NCI-H524 treated with DMSO at 0.1 percent for 48 hours (cell line): ENCODE data around the gene MICAL2.

Source experiments
- DNase-seq: peaks from one replicate; lab custom pipeline; 2025; lab: John Stamatoyannopoulos, UW

Gene MICAL2

GRCh38 chr11:12156301-12157140, 46.1 kb downstream of the MICAL2 start:
- DNase-seq: no peak

- no peak for DNase-seq
These were observed 46.9 kb downstream of the MICAL2 start for GRCh38 chr11:12157241-12157661.

DNA sequence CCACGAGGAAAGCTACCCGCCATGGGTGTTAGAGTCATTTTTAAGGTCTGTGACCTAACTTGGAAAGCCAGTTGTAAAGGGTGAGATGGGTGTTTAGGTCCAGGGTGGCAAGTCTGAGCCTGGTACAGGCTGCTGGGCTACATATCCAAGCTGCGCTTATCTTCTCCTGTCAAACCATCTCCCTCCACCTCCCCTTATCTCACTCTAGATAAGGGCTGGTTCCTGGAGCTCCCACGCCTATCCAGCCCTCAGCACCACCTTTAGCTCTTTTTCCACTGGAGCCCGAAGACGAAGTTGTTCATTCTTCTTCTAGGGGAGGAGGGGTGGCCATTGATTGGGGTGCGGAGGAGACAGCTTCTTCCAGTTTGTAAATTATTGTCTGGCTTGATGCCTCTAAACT, 48.5 kb downstream of the MICAL2 start:
- DNase-seq: no peak

DNA sequence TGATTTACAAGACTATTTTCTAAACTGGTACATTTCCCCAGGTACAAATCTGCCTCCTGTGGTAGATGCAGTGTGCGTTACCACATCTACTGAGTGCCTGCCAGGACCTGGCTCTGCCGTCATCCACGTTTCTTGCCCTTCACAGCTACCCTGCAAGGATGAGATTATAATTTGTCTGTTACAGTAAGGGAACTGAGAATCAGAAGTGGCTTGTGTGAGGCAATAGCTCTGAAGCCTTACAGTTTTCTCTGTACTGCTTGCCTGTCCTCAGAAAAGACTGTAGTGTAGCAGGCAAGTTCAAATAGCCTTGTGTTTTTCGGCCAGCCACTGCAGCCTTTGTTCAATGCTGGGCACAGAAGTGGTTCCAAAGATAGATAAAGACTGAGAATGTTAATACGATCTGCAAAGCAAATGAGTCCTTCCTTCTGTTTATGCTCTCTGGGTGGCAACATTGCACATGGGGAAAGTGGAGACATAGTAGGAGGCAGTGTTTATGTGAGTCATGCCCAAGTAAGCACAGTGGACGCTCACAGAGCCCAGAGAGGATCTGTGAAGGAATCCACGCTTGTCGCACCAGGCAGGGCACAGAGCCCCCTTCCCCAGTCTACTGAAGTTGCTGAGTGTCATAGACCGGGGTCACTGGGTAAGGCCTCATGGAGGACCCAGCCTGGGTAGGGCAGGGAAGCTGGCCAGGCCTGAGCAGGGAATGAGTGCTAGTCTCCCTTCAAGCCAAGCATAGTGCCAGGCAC, 49.1 kb downstream of the MICAL2 start:
- no peak for DNase-seq

DNA sequence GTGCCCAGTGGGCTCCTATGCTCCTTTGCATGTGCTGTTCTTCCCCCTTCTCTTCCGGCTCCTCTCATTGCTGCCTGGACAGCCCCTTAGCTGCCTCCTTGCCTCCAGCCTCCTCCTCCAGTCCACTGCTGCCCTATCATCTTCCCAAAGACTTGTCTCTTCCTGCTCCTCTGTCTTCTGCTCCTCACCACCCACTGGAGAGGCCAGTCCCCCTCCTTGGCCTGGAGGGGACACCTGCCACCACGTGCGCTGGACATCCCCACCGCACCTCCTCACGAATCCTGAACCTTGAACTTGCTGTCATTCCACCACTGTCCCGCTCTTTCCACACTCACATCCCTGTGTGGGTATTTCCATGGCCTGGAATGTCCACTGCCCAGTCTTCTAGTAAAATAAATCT, 49.8 kb downstream of the MICAL2 start:
- DNase-seq: no peak

- peak; percentile 10 for DNase-seq
These were observed 50.3 kb downstream of the MICAL2 start for GRCh38 chr11:12160680-12161079.

- DNase-seq: no peak
These were observed 50.7 kb downstream of the MICAL2 start for GRCh38 chr11:12161137-12161536.

- no peak for DNase-seq
These were observed 51.4 kb downstream of the MICAL2 start for GRCh38 chr11:12161603-12162350.

DNA sequence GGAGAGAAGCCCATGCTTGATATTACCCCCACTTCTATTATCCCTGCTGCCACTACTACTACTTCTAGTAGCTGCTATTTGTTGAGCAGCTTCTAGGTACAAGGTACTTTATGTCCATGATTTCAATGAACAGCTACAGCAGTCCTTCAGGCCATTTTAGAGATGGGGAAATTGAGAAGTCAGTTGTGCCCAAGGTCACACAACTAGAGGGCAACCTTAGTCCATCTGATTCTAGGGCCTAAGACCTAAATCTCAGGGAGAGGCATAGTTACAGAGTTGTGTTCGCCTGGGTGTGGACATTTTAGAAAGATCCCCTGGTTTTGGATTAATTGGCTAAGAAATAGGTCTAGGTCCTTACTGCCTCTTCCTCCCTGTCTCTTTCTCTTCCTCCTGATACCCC, 52.3 kb downstream of the MICAL2 start:
- DNase-seq: no peak

DNA sequence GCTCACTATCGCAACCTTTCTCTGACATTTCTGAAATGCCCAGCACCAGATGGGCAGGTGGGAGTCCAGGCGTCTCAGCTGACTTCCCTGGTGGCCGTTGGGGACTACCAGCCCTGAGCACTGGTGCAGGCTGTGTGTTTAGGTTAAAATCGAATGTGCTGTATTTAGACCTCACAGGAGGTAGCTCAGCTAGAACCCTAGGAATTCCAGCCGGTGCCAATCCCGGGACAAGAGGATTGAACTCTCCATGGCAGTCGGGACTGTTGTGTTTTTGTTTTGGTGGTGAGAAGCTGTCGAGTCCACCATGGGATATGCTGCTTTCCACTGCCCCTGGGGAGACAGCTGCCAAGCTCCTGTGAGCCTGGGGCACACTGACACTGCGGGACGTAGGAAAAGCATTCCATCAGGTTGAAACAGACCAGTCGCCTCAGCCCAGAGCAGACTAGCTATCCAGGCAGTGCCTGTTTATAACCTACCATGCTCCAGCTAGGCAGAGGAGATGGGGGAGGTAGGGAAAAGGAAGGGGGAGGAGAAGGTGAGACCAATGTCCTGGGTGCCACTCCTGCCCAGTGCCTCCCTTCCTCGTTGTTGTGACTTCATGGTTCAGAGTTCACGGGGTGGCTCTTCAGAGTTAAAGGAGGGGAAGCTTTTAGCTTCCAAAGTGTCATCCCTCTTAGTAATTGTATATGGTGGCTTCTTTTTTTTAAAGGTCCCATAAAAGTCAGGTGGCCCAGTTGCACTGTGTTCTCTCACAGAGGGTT, 53.0 kb downstream of the MICAL2 start:
- DNase-seq: no peak

DNA sequence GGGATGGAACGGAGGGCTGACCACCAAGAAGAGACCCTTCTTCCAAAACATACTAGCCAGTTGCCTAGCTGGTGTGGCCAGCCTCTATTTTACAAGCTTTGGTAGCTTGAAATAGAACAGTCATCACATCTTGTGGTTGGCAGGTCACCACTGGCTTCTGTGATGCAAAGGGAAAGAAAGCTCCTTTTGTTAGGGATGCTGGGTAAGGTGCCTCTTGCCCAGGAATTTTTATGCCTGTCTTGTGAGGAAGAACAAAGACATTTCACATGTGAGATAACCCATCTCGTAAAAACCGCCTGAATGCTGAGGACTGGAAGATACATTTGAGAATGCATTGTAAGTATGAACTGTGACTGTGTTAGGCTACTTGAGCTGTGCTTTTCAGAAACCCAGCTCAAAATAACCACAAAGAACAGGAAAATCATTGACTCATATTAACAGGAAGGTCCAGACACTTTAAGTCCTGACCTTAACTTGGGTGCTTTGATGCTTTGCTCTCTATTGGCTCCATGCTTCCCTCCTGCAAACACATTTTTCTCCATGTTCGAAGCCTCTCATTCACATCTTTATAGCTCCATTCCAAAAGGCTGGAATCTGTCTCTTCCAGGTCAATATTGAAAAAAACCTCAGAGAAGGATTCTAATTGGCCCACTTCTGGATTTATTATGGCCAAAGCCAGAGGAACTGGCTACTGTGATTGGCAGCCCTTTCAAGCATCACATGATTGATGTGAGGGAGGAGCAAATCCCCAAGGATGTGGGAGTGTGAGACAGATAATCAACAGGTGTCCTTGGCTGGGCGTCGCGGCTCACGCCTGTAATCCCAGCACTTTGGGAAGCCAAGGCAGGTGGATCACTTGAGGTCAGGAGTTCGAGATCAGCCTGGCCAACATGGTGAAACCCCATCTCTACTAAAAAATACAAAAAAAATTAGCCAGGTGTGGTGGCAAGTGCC, 53.9 kb downstream of the MICAL2 start:
- DNase-seq: no peak

DNA sequence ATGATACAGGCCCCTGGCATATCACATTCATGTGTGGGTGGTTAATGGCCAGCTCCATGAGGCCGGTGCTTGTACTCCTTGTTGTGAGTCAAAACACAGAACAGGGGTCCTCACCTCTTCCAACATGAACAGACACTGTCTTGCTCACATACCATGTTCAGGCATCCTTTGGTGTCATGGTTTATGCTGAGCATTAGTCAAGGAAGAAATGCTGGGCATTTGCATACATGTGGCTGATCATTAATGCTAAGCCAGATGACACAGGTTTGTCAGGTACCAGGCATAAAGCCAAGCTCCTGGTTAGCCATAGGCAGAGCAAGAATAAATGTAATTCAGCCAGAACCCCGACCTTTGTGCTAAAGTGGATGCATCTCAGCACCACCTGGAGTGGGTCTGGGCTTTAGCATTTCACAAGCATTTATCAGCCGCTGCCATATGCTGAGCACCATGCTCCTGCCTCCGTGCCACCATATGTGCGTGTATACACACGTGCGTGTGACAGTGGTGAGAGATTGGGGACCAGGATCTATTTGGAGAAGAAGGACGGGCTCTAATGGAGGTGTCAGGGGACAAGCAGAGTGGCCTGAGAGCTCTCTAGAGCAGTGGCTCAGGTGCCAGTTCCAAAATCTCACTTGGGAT, 55.0 kb downstream of the MICAL2 start:
- peak; percentile 2 for DNase-seq

- no peak for DNase-seq
These were observed 56.1 kb downstream of the MICAL2 start for GRCh38 chr11:12166299-12167060.

- no peak for DNase-seq
These were observed 56.9 kb downstream of the MICAL2 start for GRCh38 chr11:12167061-12168000.

DNA sequence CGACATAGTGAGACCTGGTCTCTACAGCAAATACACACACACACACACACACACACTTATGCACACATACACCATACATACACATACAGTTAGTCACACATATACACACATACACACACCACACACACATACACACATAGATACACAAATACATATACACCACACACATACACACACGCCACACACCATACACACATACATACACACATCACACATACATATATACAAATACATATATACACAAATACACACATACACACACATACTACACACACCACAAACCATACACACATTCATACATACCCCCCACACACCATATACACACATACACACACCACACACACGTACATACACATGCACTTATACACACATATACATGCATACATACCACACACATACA, 57.7 kb downstream of the MICAL2 start:
- no peak for DNase-seq

DNA sequence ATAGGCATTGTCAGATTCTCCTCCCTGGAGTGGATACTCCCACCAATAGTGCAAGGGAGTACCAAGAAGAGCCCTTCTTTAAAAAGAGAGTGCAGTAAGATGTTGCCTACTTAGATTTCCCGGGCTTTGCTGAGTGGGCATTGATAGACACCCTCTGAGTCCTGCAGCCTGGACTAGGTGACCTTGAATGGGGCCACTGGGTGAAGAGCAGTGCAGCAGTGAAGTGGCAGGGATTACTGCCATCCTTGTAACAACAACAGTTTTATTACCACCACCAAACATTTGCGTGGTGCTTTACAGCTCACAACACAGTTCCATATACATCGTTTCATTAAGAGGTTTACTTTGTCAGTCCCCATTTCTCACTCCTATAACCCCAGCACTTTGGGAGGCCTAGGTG, 59.4 kb downstream of the MICAL2 start:
- no peak for DNase-seq

DNA sequence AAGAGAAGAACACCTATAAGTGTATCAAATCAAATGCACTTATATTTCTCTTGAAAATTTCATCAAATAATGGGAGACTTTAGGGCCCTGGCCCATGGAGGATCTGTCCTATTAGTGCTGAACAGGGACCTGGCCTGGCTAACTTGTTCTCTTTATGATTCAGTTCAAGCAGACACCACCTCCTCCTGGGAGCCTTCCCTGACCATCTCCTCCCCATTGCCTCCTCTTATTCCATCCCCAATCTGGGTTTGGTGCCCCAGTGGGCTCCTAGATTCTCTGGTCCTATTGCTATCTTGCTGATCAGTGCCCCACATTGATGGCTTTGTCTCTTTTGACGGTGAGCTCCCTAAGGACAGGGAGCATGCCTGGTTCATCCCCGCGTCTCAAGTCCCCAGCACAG, 60.1 kb downstream of the MICAL2 start:
- DNase-seq: no peak

DNA sequence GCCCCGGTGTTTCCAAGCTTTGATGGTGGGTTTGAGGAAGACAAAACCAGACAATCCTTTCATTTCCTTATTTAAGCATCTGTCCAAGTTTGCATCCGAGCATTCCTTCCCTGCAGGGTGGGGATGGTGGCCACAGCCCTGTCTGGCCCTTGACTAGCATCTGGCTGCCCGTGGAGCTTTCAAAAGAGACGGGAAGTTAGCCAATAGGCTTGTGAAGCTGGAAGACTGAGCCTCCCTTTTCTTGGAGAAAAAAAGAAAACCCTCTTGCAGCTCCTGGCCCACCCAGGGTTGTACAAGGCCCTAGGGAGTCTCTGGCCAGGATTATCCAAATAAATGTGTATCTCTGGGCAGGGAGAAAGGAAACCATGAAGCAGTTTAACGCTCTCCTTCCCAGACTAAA, 60.6 kb downstream of the MICAL2 start:
- DNase-seq: no peak
